Chondrocyte (in vitro differentiated cells): ENCODE results near the gene DND1. TPM values are rescaled to one million over a fixed set of nuclear protein-coding genes. Genes with fewer than 3 reads are reported as not detected.
"Not testable (repeated sequence)": the region's sequence is repeated elsewhere in the genome, so short reads cannot be mapped to it uniquely, and the experiment has no call there.

Experiments used
- DNase-seq: peaks from one replicate; pipeline ENCODE4 v3.0.0; 2021; ENCODE audit warnings: mixed read lengths, low spot score
- H3K27ac Mint-ChIP-seq: one replicate; pipeline ENCODE4 v1.8.0; 2021; ENCODE audit warnings: mild to moderate bottlenecking, moderate library complexity, mixed read lengths; ENCODE audit not compliant: unreplicated experiment
- H3K27me3 Mint-ChIP-seq: 2 replicates; pipeline ENCODE4 v1.8.0; 2021; ENCODE audit warnings: low read depth, mixed read lengths
- H3K36me3 Mint-ChIP-seq: 2 replicates; pipeline ENCODE4 v1.8.0; 2021; ENCODE audit warnings: low read depth, mixed read lengths
- H3K4me1 Mint-ChIP-seq: 2 replicates; pipeline ENCODE4 v1.8.0; 2021; ENCODE audit warnings: low read depth, mild to moderate bottlenecking, mixed read lengths
- H3K4me3 Mint-ChIP-seq: one replicate; pipeline ENCODE4 v1.8.0; 2021; ENCODE audit warnings: mild to moderate bottlenecking, moderate library complexity, mixed read lengths; ENCODE audit not compliant: unreplicated experiment
- H3K9me3 Mint-ChIP-seq: 2 replicates; pipeline ENCODE4 v1.8.0; 2021; ENCODE audit warnings: low read depth, mixed read lengths
- CTCF ChIP-seq: fragments of 200-600 bp; sonication (generic); IDR thresholded peaks from 2 replicates; pipeline ENCODE4 v1.5.0; 2021; ENCODE audit warnings: antibody characterized with exemption, mild to moderate bottlenecking, moderate library complexity
- total RNA-seq: library from RNA; stranded (reverse); gene quantifications from 3 replicates; pipeline ENCODE4 v1.2.1, GENCODE V29; 2021

The DND1 gene
- total RNA-seq, 1 donor from 2014 or later: 1.3 TPM

GRCh38 chr5:140677947-140678346, 4.6 kb upstream of the DND1 start:
- Mint-ChIP-seq H3K27me3 (no peaks in the 10 kb centered on the region), H3K27ac (no peak overlapping the region), H3K9me3 (no peaks in the 10 kb centered on the region), H3K4me3 (no peak overlapping the region), H3K36me3 (peaks cover 20% of the 10 kb centered on the region), H3K4me1 (no peaks in the 10 kb centered on the region)
- TF ChIP-seq CTCF: no peak
- no peak for DNase-seq

- no peaks in the 10 kb centered on the region for H3K4me1 Mint-ChIP-seq
- peaks cover 19% of the 10 kb centered on the region for H3K36me3 Mint-ChIP-seq
- no peak for DNase-seq
- no peak for TF ChIP-seq CTCF
- H3K27ac Mint-ChIP-seq: peak overlapping the region; percentile 53
- H3K9me3 Mint-ChIP-seq: no peaks in the 10 kb centered on the region
- no peak overlapping the region for H3K4me3 Mint-ChIP-seq
- H3K27me3 Mint-ChIP-seq: no peaks in the 10 kb centered on the region
Measured at GRCh38 chr5:140674629-140675028, 1.3 kb upstream of the DND1 start.

GRCh38 chr5:140674211-140674610, 835 bp upstream of the DND1 start:
- no peaks in the 10 kb centered on the region for H3K27me3 Mint-ChIP-seq
- H3K9me3 Mint-ChIP-seq: no peaks in the 10 kb centered on the region
- no peaks in the 10 kb centered on the region for H3K4me1 Mint-ChIP-seq
- peaks cover 23% of the 10 kb centered on the region for H3K36me3 Mint-ChIP-seq
- no peak for DNase-seq
- no peak overlapping the region for H3K4me3 Mint-ChIP-seq
- H3K27ac Mint-ChIP-seq: no peak overlapping the region
- no peak for TF ChIP-seq CTCF

DNA sequence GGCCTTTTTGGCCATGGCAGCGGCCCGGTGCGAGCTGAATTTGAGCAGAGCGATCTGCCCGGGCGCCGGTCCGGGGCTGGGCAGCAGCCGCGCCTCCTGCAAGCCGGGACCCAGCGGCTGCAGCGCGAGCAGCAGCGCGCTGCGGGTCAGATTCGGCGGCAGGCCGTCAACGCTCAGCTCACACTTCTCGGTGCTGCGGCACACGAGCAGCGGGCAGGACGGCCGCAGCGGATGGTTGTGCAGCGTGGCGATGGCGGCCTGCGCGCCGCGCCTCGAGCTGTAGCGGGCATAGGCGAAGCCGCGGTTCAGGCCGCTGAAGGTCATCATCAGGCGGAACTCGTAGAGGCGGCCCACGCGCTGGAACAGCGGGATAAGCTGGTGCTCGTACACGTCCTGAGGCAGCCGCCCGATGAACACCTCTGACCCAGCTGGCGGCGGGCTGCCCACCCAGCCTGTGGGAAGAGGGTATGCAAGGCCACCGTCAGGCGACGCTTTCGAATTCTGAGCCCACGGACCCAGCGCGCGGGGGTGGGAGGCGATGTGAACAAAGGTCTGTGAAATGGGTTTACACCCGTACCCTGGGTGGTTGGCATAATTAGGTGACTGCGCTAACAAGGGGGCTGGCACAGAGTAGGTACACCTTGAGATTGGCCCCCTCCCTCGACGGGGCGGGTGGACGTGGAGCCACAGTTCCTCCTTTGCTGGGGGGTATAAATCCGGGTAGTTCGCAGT, 755 bp downstream of the DND1 start:
- Mint-ChIP-seq H3K4me1 (peaks cover 3% of the 10 kb centered on the region), H3K27me3 (no peaks in the 10 kb centered on the region), H3K27ac (no peak overlapping the region), H3K9me3 (no peaks in the 10 kb centered on the region), H3K4me3 (no peak overlapping the region), H3K36me3 (peaks cover 27% of the 10 kb centered on the region)
- TF ChIP-seq CTCF: no peak
- no peak for DNase-seq

- no peak for DNase-seq
- peaks cover 13% of the 10 kb centered on the region for H3K4me1 Mint-ChIP-seq
- H3K36me3 Mint-ChIP-seq: peaks cover 24% of the 10 kb centered on the region
- no peaks in the 10 kb centered on the region for H3K27me3 Mint-ChIP-seq
- H3K27ac Mint-ChIP-seq: no peak overlapping the region
- no peaks in the 10 kb centered on the region for H3K9me3 Mint-ChIP-seq
- no peak overlapping the region for H3K4me3 Mint-ChIP-seq
- TF ChIP-seq CTCF: no peak
Measured at GRCh38 chr5:140671472-140672125, 1.8 kb downstream of the DND1 start.

DNA sequence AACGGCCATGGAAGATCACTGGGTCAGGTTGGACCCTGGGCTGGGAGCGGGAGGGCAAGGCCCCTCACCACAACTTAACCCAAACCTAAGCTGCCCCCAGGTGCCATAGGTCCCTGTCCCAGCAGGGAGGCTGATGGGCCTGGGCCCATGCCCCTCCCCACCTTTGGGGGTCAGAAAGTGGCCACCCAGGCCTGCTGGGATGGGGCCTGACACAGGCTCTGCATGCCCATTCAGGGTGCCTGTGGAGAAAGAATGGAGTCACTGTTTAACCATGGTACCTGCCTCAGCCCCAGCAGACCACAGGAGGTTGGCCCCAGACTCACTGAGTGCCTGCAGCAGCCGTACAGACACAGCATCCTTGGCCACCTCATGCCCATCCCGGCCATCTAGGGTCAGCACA, 2.3 kb downstream of the DND1 start:
- not testable (repeated sequence) for DNase-seq, H3K4me3 Mint-ChIP-seq, H3K9me3 Mint-ChIP-seq, H3K27me3 Mint-ChIP-seq, H3K27ac Mint-ChIP-seq
- Mint-ChIP-seq H3K36me3 (peaks cover 22% of the 10 kb centered on the region), H3K4me1 (peaks cover 19% of the 10 kb centered on the region)
